Stimulated activated CD4-positive, alpha-beta T cell treated with anti-CD3 and anti-CD28 coated beads, Interleukin-1b, Interleukin-23, amount 100 ng/mL, for 1 hour (primary cell): ENCODE data around the gene SGK1.
"Not testable (repeated sequence)": the region's sequence is repeated elsewhere in the genome, so short reads cannot be mapped to it uniquely, and the experiment has no call there.

Experiments used
- DNase-seq, 2 donors: peaks; one replicate each; pipeline ENCODE4 v3.0.0-alpha.2; 2020; ENCODE audit warnings: low read depth in 2 of 2

Gene SGK1

DNA sequence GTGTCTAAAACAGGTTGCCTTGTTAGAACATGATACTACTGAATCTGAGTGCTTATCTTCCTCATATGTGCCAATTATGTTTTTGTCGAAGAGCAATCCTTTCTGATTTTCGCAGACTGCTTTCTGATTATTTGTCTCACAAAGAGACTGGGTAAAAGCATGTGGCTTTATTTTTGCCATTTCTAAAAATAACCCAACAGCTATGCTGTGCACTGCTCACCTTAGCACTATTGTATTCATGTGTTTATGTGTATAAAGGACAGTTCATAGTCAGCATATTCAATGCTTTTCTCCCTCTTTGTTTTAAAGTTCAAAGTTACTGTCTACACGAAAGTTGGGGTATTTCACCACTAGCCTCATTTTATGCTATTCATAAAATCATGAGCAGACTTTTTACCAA is 127.0 kb downstream of the SGK1 start:
- no peak for DNase-seq

DNA sequence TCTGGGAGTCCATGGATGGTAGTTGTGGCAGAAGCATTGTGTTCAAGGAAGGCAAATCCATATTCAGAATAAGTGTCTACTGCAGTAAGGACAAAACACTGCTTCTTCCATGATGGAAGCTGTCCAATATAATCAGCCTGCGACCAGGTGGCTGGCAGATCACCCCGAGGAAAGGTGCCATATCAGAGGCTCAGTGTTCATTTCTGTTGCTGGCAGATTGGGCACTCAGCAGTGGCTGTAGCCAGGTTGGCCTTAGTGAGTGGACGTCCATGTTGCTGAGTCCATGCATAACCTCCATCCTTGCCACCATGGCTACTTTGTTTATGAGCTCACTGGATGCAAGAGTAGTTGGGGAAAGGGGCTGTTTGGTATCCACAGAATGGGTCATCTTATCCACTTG is 130.2 kb downstream of the SGK1 start:
- no peak for DNase-seq

DNA sequence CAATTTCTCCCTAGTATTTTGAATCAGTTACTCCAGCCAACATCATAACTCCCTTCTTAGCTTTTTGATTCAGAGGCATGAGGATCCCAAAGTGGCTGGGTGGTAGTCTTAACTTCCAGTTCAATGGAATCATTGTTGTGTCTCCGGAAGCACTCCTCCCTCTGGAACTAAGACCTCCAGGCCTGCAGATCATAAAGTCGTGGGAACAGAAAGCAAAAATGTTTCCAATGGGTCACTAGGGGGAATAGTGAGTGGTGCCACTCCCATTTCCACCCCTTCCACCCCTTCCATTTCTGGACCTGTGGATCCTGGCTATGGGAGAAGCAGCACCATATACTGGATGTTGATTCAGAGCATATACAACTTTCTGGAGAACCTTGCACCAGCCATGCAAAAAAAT is 130.8 kb downstream of the SGK1 start:
- no peak for DNase-seq

- no peak for DNase-seq
Measured at GRCh38 chr6:134186355-134186754, 131.6 kb downstream of the SGK1 start.

GRCh38 chr6:134185277-134185676 is 132.6 kb downstream of the SGK1 start:
- no peak for DNase-seq

DNA sequence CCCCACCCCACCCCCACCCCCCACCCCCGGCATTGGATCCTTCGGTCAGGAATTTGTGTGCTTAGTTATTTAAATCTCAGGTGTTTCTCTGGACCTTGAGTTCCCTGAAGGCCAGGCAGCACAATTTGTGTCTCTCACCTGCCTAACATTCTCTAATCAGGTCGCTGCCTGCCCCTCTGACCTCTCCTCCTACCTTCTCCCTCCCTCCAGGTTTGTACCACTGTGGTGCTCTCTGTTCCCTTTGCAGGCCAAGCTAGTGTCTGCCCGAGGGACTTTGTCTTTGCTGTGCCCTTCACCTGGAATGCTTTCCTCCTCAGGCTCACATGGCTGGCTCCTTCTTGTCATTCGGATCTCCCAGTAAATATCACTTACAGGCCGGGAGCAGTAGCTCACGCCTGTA is 134.1 kb downstream of the SGK1 start:
- DNase-seq, result no peak

- DNase-seq, result no peak
Measured at GRCh38 chr6:134182528-134182927, 135.4 kb downstream of the SGK1 start.

DNA sequence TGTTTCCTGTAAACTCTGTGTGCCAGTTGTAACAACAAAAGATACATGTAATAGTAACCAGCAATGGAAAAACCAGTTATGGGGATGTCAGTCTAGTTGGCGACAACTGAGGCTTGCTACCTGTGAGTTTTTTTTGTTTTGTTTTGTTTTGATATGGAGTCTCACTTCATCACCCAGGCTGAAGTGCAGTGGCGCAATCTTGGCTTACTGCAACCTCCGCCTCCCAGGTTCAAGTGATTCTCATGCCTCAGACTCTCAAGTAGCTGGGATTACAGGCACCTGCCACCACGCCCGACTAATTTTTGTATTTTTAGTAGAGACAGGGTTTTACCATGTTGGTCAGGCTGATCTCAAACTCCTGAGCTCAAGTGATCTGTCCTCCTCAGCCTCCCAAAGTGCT is 136.2 kb downstream of the SGK1 start:
- not testable (repeated sequence) for DNase-seq

DNA sequence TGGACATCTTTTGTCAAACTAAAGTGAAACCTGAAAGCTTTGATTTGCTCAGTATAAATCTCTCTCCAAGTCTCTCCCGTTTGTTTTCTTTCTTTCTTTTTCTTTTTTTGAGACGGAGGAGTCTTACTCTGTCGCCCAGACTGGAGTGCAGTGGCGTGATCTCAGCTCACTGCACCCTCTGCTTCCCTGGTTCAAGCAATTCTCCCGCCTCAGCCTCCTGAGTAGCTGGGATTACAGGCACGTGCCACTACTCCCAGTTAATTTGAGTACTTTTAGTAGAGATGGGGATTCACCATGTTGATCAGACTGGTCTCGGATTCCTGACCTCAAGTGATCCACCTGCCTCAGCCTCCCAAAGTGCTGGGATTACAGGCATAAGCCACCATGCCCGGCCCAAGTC is 136.7 kb downstream of the SGK1 start:
- DNase-seq, result not testable (repeated sequence)

- DNase-seq, result not testable (repeated sequence)
Measured at GRCh38 chr6:134180540-134180939, 137.4 kb downstream of the SGK1 start.

- peak; percentile 54 to 63 for DNase-seq
Measured at GRCh38 chr6:134178161-134179044, 139.5 kb downstream of the SGK1 start.

- DNase-seq, result no peak
Measured at GRCh38 chr6:134177753-134178160, 140.2 kb downstream of the SGK1 start.

DNA sequence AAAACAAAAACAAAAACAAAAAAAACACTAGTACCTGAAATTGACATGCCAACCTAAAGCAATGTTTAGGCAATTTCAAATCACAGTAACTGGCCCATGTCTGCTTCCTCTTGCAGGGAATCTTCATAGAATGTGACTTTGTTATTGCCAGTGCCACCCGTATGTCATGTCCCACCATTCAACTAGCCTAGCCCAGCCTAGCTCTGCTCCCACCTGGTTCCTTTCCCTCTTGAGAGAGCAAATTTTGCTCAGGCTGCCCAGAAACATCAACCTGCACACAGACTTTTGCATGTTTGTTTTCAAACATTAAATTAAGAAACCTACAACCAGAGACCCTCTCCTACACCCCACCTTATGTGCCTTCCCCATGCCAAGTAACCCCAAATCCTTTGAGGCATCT is 140.7 kb downstream of the SGK1 start:
- DNase-seq, result no peak

- no peak for DNase-seq
Measured at GRCh38 chr6:134176264-134176975, 141.5 kb downstream of the SGK1 start.

DNA sequence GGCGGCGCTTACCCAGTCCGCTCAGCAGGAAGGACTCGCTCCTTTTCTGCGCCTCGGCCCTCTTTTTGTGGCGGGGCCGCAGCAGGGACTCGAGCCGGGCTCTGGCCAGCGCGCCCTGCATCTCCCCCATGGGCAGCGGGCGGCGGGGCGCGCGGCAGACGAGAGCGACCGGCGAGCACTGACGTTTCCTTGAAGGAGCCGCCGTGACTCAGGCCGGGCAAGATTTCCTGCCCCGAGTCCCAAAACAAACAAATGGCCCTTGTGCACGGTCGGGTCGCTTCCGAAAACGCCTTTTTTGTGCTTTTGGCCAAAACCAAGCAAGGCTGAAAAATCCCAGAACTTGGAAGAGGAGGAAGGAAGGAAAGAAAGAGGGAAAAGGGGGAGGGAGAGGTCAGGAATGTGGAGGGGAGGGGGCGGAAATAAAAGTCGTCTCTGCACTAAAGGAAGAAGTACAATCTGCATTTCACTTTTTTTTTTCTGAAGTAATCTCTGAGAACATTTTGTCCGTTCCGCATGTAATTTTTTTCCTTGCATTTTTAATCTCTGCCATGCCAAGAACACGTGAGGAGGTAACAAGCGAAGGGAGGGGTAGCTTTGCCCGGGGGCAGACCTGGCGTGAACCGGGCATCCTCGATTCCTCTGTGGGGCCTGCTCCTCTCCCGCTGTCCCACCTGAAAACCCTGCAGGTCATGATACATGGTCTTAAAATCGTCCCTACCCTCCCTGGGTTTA is 142.2 kb downstream of the SGK1 start:
- peak in 1 of 2 donors; percentile 18 for DNase-seq

DNA sequence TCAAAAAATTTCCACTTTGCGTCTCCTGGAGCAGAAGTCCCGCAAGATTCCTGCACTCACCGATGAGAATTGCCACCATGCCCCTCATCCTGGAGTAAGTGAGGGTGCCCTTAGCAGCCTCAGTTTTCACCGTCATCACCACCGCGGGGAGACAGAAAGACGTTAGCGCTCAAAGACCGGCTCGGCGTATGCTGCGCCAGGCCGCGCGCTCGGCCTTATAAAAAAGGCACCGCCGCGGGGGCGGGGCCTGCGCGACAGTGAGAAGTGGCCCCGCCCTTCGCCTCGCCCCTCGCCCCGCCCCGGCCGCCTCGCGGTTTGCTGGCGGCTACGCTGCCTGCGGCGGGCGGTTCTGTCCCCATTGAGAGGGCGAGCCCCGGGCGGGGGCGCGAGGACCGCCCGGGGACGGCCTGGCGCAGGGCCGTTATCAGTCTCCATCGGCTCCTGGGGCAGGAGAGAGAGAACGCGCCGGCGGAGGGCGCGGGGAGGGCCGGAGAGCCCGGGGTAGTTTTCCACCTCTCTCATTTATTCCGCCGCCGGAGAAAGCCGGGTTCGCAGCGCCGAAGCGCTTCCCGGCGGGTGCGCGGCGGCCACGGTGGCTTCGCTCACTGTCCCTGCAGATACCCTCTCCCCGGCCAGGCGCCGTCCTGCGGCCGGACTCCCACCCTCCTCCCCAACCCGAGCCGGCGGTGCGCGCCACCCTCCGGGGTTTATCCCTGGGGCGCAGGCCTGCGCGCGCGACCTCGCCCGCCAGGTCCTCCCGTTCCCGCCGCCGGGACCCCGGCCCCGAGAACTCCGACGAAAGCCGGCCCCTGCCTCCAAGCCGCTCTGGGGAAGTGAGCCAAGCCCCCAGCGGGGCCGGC is 143.0 kb downstream of the SGK1 start:
- DNase-seq, result peak; percentile 84 to 98

GRCh38 chr6:134173936-134174671 is 143.8 kb downstream of the SGK1 start:
- DNase-seq, result peak; percentile 65 to 94

GRCh38 chr6:134173366-134173725 is 144.6 kb downstream of the SGK1 start:
- DNase-seq, result no peak

DNA sequence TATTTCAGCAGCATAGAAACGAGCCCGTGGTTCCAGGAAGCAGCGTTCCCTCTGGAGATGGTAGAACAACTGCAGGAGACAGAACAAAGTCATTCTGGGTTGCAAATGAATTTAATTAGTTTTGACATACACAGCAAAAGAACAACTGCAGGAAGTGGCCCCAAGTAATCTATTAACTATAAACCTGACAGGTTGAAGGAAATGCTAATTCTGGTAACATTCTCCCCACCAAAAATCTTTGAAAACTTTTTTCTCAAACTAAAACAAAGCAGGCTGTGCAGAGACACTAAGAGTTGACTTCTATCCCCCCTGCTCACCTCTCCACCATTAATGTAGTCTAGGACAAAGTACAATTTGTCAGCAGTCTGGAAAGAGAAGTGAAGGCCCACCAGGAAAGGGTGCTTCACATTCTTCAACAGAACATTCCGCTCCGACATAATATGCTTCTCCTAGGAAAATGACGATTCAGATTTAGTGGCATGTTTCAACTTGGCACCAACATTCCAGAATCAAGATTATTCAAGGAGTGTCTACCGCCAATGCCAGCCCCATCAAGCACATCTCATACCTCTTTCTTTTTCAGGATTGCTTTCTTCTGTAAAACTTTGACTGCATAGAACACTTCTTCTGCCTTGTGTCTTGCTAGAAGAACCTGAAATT is 145.1 kb downstream of the SGK1 start:
- DNase-seq, result no peak

GRCh38 chr6:134172020-134172705 is 145.7 kb downstream of the SGK1 start:
- no peak for DNase-seq
